ENCODE measurements around the gene ARHGAP8.

The ARHGAP8 gene

GRCh38 chr22:44865193-44866057, 113.0 kb downstream of the ARHGAP8 start:
- no peak for DNase-seq

GRCh38 chr22:44869196-44869595, 116.8 kb downstream of the ARHGAP8 start:
- no peak for DNase-seq

GRCh38 chr22:44870021-44870420, 117.6 kb downstream of the ARHGAP8 start:
- DNase-seq, result no peak

DNA sequence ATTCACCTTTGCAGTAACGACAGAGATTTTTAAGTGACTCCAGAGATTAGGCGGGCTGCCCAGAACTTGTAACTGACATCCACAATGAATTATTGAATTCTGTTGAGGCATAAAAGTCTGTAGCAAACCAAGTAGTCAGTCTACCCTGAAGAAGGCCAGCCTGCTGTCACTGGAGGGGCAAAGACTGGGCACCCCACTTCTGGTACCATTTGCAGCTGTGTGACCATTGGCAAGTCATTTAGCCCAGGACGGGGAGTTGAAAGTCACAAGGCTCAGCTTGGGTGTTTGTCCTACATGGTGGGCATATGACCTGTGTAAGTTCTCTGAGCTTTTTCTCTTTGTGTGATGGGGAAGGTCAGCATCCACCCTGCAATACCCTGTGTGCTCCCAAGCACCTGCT, 119.4 kb downstream of the ARHGAP8 start:
- DNase-seq, result no peak

DNA sequence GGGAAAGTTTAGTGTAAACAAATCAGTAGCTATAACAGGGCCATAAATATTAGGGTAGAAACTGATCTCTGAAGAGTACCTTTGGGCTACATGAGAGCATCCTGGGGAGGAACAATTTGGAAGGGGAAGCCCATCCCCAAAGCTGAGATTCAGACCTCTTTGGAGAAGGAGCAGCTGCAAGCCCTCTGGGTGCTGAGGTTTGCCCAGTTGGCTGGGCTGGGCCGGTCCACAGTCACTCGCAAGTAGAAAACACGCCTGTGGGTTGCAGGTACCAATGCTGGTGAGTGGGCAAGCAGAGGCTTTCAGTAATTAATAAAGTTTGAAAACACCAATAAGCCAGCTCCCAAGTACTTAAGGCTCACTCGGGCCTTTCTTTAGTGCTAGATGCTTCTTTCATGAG, 124.5 kb downstream of the ARHGAP8 start:
- DNase-seq, result no peak

- no peak for DNase-seq
Measured at GRCh38 chr22:44878483-44879300, 126.3 kb downstream of the ARHGAP8 start.

GRCh38 chr22:44879301-44879680, 126.9 kb downstream of the ARHGAP8 start:
- no peak for DNase-seq

- DNase-seq, result no peak
Measured at GRCh38 chr22:44880610-44881290, 128.4 kb downstream of the ARHGAP8 start.

GRCh38 chr22:44881624-44882023, 129.2 kb downstream of the ARHGAP8 start:
- no peak for DNase-seq

DNA sequence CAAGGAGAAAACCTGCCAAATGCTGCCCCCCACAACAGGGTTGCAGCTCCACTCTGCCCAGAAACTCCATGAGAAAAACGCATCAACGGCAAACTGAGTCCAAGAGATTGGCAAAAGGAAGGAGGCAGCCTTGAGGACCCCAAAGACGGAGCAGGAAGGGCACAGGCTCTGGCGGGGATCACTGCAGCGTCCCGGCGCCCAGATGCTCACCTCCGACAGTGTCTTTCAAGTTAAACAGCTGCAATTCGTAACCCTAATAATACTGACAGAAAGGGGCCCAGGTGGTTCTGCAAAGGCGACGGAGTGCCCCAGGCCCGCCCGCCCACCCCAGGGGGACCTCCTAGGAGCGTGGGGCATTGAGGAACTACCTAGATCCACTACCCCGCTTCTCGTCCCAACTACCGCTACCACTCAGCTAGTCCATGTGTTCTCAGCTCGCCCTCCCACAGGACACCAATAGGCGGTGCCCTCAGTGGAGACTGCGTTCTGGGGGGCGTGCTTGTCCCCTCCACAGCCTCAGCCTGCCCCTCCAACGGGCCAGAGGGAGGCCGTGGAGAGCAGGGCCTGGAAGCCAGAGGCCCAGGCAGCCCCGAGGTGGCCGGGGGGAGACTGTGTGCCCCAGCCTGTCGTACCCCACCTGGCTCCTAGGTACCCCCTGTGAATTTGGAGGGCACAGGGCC, 130.0 kb downstream of the ARHGAP8 start:
- no peak for DNase-seq

GRCh38 chr22:44883011-44883421, 130.6 kb downstream of the ARHGAP8 start:
- DNase-seq, result no peak

- DNase-seq, result no peak
Measured at GRCh38 chr22:44884562-44884961, 132.2 kb downstream of the ARHGAP8 start.

DNA sequence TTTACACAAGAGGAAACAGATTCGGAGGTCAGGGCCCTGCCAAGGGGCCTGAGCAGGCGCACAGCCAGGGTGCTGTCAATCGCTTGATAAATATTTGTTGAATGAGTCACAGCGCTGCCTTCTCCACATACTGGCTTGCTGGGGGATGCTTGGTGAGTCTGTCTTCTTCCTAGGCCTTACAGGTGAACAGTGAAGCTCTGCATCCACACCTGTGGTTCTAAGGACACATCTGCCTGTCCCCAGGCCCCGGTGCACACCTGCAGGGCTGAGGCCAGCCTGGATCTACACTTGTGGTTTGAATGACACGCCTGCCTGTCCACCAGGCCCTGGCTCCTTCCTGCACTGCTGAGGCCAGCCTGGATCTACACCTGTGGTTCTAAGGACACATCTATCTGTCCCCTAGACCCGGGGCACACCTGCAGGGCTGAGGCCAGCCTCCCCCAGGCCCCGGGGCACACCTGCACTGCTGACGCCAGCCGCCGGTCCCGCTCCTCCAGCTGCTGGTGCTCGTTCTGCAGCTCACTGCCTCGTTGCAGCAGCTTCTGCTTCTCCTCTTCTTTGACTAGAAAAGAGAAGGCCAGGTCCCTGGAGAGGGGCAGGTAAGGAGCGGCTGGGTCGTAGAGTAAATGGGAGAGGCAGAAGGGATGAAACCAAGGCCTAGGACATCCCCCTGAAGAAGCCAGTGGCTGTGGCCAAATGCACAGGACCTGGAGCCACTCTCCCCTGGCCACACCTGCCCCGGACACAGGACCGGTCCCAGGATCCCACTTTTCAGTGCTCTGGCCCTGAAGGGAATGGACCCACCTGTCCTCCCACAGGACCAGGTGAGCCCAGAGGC, 132.8 kb downstream of the ARHGAP8 start:
- no peak for DNase-seq

DNA sequence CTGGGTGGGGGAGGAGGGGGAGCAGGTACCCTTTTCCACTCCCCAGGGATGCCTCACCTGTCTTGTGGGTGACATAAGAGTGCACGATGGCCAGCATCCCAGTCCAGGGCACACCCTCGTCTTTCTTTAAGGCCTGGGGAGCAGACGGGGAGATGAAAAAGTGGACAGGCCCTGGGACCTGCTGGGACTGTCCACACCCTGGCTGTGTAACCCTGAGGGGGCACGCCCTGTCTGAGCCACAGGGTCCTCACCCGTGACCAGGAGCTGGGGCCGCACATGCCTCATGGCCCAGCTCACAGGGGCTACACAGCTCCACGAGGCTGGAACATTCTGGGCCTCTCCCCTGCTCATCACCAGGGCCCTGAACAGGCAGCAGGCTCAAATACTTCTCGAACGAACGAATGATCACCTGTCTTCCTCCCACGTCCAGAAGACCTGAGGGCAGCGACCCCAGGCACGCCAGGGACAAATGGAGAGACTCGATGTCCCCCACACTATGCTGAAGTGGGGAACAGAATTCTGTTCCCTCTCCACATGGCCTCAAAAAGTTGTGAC, 133.5 kb downstream of the ARHGAP8 start:
- DNase-seq, result no peak

- no peak for DNase-seq
Measured at GRCh38 chr22:44887941-44888366, 135.6 kb downstream of the ARHGAP8 start.

DNA sequence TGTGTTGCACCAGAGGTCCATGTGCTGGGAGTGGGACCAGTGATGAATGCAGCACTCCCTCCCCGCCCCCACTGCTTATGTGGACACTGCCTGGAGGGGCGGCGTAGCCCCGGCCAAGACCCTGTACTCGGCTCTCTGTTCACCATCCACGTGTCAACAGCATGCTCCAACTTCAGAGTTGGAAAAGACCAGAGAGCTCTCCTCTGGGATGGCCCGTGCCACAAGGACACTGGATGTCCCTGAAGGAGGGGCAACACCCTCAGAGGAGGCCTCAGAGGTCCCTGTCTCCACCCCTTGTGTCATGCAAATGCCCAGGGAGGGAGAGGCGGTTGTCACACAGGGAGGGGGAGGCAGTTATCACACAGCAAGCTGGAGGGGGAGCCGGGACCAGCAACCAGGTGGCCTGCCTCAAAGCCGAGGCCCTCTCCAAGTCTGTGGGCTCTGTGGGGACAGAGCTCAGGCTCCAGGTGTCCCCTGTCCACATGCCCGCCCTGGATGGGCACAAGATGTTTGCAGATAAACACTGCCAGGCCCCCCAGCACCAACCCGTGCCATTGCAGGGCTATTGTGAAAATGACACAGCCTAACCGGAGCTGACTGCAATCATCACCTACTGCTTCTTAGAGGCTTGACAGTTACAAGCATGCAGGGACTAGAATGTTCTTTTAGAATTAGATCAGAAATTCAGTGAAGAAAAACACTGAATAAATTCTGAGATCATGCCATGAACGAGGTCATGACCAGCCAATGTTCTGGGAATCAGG, 136.3 kb downstream of the ARHGAP8 start:
- no peak for DNase-seq

DNA sequence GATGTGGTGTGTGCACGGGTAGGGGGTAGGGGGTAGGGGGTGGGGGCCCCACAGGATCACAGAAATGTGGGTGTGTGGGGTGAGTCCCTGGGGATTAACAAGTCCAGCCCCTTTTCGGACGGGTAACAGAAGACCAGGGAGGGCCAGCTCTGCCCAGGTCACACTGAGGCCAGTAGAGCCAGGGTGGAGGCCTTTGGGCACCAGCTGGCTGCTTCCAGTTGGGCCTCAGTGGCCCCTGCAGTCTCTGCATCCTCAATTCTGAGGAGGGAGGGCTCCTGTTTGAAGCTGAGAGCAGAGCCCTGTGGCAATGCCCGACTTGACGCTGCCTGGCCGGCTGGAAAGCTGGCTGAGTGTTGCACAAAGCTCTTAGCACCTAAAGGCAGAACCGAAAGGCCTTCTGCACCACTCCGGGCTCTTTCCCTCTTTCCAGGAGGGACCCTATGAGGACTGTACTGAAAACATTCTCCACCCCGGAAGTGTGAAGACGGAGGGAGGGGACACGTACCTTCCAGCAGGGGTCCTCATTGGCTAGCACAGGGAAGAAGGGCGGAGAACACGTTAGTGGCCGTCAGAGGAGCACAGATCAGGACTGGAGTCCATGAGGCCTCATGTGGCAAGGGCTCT, 137.0 kb downstream of the ARHGAP8 start:
- DNase-seq, result no peak

DNA sequence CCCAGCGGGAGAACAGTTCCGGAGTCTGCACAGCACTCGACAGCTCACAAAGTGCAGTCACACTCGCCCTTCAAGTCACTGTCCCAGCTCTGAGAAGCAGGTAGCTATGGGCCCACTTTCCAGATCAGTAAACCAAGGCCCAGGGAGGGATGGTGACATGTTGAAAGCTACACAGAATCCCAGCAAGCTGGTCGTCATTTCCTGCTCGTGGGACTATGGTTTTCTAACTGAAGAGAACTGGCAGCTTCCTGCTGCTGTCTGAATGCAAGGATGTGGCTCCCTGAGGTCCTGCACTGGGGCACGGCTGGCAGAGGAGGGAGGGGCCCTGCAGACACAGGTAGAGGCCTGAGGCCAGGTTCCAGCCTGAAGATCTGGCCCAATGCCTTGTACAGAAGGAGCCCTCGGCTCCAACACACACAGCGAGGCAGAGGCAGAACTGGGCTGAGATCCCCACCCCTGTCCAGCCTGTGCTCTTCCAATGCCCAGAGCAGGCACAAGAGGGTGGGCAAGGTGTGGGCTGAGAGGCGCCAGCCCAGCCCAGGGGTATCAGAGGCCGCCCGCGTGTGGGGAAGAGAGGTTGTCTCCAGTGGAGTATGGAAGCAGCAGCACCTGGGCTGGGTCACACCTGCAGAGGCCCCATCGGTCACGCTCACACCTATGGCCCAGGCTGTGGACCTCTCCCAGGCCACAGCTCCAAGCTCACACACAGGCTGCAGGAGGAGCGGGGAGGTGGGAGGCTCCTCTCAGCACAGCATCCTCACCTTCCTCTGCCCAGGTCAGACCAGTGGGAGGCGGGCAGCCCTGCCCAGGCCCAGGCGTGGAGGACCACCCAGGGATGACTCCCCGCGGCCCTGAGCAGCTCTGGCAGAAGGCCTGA, 138.3 kb downstream of the ARHGAP8 start:
- DNase-seq, result no peak

- no peak for DNase-seq
Measured at GRCh38 chr22:44891293-44891747, 138.9 kb downstream of the ARHGAP8 start.
